ENCODE results near the gene KIAA0040. TPM values are rescaled to one million over a fixed set of nuclear protein-coding genes. Genes with fewer than 3 reads are reported as not detected.

KIAA0040 gene
- total and polyA plus RNA-seq, 2 donors (not counting 3 experiments of a cell fraction or from before 2014, with no cell fraction given) = 8.3 to 10.9 TPM

GRCh38 chr1:175195798-175196197 lies 3.2 kb upstream of the KIAA0040 start:
- dilution Hi-C loops (cut with MboI; ENCODE audit: extremely low pct_ligation_motif_present, low sequenced_read_pairs) = no loop called here
- H3K4me1 ChIP-seq (ENCODE audit: control insufficient read depth, extremely low read depth, insufficient read depth, low read length) = peaks cover 41% of the 10 kb centered on the region
- no peak overlapping the region for H2AFZ ChIP-seq (ENCODE audit: low read depth, low read length)
- BruUV-seq (replicated peaks) = no TSS peak
- TF ChIP-seq GATA2 (IDR thresholded peaks at IDR 0.05; ENCODE audit: insufficient read depth, insufficient read length, low read depth, low read length) (no peak), EZH2 (IDR thresholded peaks at IDR 0.05; ENCODE audit: borderline replicate concordance, low read depth, low read length, severe bottlenecking) (no peak), JUN (IDR thresholded peaks at IDR 0.05; ENCODE audit: borderline replicate concordance, insufficient read depth, insufficient read length, low read depth) (no peak), POLR2AphosphoS5 (IDR thresholded peaks at IDR 0.05; ENCODE audit: insufficient read depth, low read depth, low read length) (no peak), CTCF (IDR thresholded peaks at IDR 0.05; ENCODE audit: extremely low read depth in 1 of 2, insufficient read depth in 1 of 2, low read depth in 1 of 2, low read length in 2 of 2) (no peak), MYC (IDR thresholded peaks at IDR 0.05; ENCODE audit: low read depth, low read length) (no peak), POLR2A (IDR thresholded peaks at IDR 0.05; ENCODE audit: low read depth, low read length) (no peak), FOS (IDR thresholded peaks at IDR 0.05; ENCODE audit: borderline replicate concordance, insufficient read depth, low read length) (no peak)
- TF ChIP-seq, protein P1, sequence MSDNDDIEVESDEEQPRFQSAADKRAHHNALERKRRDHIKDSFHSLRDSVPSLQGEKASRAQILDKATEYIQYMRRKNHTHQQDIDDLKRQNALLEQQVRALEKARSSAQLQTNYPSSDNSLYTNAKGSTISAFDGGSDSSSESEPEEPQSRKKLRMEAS (IDR thresholded peaks at IDR 0.05; ENCODE audit: insufficient read depth, insufficient read length) = no peak
- FAIRE-seq (no peak), DNase-seq (ENCODE audit: low read depth, low spot score) (no peak)
- no peaks in the 10 kb centered on the region for H3K36me3 ChIP-seq (ENCODE audit: control insufficient read depth in 2 of 2, extremely low read depth in 1 of 2, insufficient read depth in 2 of 2, low read length in 2 of 2)
- ChIA-PET CTCF (interaction anchor here (0.6 to 1.1 kb wide), 4 partner anchors 12 to 41 kb away, joined by 3 to 4 read pairs (median 4); no protein-coding TSS in a partner anchor), POLR2A (no interaction called here)
- H3K9me1 ChIP-seq (replicated peaks; ENCODE audit: control insufficient read depth, extremely low read depth, insufficient read depth, low read length) = no peaks in the 10 kb centered on the region
- no peak overlapping the region for H3K9ac ChIP-seq (replicated peaks; ENCODE audit: extremely low read depth, insufficient read depth, low read length)
- no peak overlapping the region for H3K27ac ChIP-seq (ENCODE audit: insufficient read depth, low read depth, low read length)
- no peaks in the 10 kb centered on the region for H3K27me3 ChIP-seq (ENCODE audit: control insufficient read depth in 2 of 2, insufficient read depth in 2 of 2, low read length in 2 of 2)
- H3K79me2 ChIP-seq (ENCODE audit: control insufficient read depth, insufficient read depth, low read length) = no peaks in the 10 kb centered on the region
- H3K4me3 ChIP-seq (replicated peaks in 1 of 3; ENCODE audit: insufficient read depth in 1 of 3, low read depth in 1 of 3, low read length in 3 of 3) = no peak overlapping the region
- no peak overlapping the region for H3K4me2 ChIP-seq (ENCODE audit: insufficient read depth, low read length)
- no peaks in the 10 kb centered on the region for H4K20me1 ChIP-seq (replicated peaks; ENCODE audit: control insufficient read depth, extremely low read depth, insufficient read depth, low read length)
- no peaks in the 10 kb centered on the region for H3K9me3 ChIP-seq (replicated peaks; ENCODE audit: control insufficient read depth, insufficient read depth, low read length)
- intact Hi-C loops (cut with micrococcal nuclease) = no loop called here

Data from endothelial cell of umbilical vein (primary cell).